ENCODE data around the gene UBE3B. TPM values are rescaled to one million over a fixed set of nuclear protein-coding genes. Genes with fewer than 3 reads are reported as not detected.

UBE3B gene
- total RNA-seq, 1 donor from 2014 or later, result 32.2 TPM

DNA sequence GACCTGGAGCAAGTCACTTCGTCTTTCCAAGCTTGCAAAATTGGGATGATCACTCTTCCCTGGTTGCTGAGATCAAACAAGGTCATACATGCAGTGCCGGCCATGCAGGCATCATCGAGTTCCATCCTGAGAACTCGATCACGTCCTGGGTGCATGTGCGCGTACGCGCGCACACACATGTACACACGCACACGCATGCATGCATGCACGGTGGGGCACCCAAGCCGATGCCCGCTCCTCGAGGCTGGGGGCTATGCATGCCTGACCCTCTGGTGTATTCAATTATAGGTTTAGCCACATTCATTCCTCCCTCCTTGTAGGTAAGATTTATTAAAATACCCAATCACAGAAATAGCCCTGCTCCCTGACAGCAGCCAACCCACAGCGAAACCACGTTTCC, 69.9 kb downstream of the UBE3B start:
- Histone ChIP-seq H3K27me3 (no peaks in the 10 kb centered on the region), H3K4me1 (peaks cover 3% of the 10 kb centered on the region), H3K9me3 (no peaks in the 10 kb centered on the region), H3K4me3 (no peak overlapping the region), H3K27ac (no peak overlapping the region), H3K36me3 (no peaks in the 10 kb centered on the region)
- no peak for TF ChIP-seq POLR2AphosphoS5 (IDR thresholded peaks at IDR 0.05; ENCODE audit: insufficient read depth in 1 of 2, low read depth in 1 of 2)
- no peak for TF ChIP-seq CTCF (IDR thresholded peaks at IDR 0.05)
- no peak for TF ChIP-seq POLR2A (IDR thresholded peaks at IDR 0.05)
- intact Hi-C loops (cut with DNase I), result no loop called here
- no peak for DNase-seq (ENCODE audit: extremely low spot score in 2 of 2)

- TF ChIP-seq POLR2A (IDR thresholded peaks at IDR 0.05) (no peak), CTCF (IDR thresholded peaks at IDR 0.05) (no peak), POLR2AphosphoS5 (IDR thresholded peaks at IDR 0.05; ENCODE audit: insufficient read depth in 1 of 2, low read depth in 1 of 2) (no peak)
Measured at GRCh38 chr12:109548258-109548657, 70.8 kb downstream of the UBE3B start.

DNA sequence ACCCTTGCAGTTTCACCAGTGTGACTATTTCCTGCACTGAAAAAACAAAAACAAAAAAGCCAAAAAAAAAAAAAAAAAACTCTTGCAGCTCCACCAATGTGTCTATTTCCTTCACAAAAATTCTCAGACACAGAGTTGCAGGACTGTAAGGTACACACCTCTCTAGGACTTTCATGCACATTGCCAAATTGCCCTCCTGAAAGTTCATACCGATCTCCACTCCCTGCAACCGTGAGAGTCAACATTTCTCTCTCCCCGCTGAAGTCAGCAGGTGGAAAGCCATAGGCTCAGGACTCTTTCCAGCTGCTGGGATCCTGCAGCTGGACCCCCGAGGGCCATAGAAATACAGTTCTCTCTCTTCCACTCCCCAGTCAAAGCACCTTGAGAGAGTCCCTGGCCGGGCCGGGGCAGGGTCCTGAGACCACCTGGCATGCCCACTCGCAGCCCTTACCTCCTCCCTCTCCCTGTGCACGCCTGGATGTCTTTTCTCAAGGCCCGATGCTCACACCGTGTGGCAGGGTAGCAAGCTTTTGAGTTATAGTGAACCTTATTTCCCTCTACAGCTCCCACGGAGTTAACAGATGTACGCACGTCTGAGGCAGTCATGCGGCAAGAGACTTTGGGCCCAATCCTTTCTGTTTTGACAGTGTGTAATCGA, 72.3 kb downstream of the UBE3B start:
- intact Hi-C loops (cut with DNase I), result no loop called here
- Histone ChIP-seq H3K27ac (no peak overlapping the region), H3K36me3 (no peaks in the 10 kb centered on the region), H3K4me1 (peaks cover 3% of the 10 kb centered on the region), H3K27me3 (no peaks in the 10 kb centered on the region), H3K4me3 (no peak overlapping the region), H3K9me3 (no peaks in the 10 kb centered on the region)
- DNase-seq (ENCODE audit: extremely low spot score in 2 of 2), result no peak
- TF ChIP-seq POLR2AphosphoS5 (IDR thresholded peaks at IDR 0.05; ENCODE audit: insufficient read depth in 1 of 2, low read depth in 1 of 2) (no peak), POLR2A (IDR thresholded peaks at IDR 0.05) (no peak), CTCF (IDR thresholded peaks at IDR 0.05) (no peak)

More at GRCh38 chr12:109548258-109548657, 70.8 kb downstream of the UBE3B start:
- Histone ChIP-seq H3K4me1 (peaks cover 3% of the 10 kb centered on the region), H3K27me3 (no peaks in the 10 kb centered on the region), H3K4me3 (no peak overlapping the region), H3K36me3 (no peaks in the 10 kb centered on the region), H3K27ac (no peak overlapping the region), H3K9me3 (no peaks in the 10 kb centered on the region)
- no peak for DNase-seq (ENCODE audit: extremely low spot score in 2 of 2)
- intact Hi-C loops (cut with DNase I), result no loop called here

GRCh38 chr12:109550281-109550680, 72.8 kb downstream of the UBE3B start:
- no peaks in the 10 kb centered on the region for H3K9me3 ChIP-seq
- H3K4me1 ChIP-seq, result peaks cover 3% of the 10 kb centered on the region
- H3K27ac ChIP-seq, result no peak overlapping the region
- H3K27me3 ChIP-seq, result no peaks in the 10 kb centered on the region
- TF ChIP-seq POLR2A (IDR thresholded peaks at IDR 0.05), result no peak
- TF ChIP-seq POLR2AphosphoS5 (IDR thresholded peaks at IDR 0.05; ENCODE audit: insufficient read depth in 1 of 2, low read depth in 1 of 2), result no peak
- no peak for TF ChIP-seq CTCF (IDR thresholded peaks at IDR 0.05)
- intact Hi-C loops (cut with DNase I), result no loop called here
- no peak overlapping the region for H3K4me3 ChIP-seq
- DNase-seq (ENCODE audit: extremely low spot score in 2 of 2), result no peak
- H3K36me3 ChIP-seq, result no peaks in the 10 kb centered on the region

GRCh38 chr12:109551108-109551507, 73.7 kb downstream of the UBE3B start:
- Histone ChIP-seq H3K27me3 (no peaks in the 10 kb centered on the region), H3K9me3 (no peaks in the 10 kb centered on the region), H3K27ac (no peak overlapping the region), H3K4me1 (no peaks in the 10 kb centered on the region), H3K4me3 (no peak overlapping the region), H3K36me3 (no peaks in the 10 kb centered on the region)
- DNase-seq (ENCODE audit: extremely low spot score in 2 of 2), result no peak
- TF ChIP-seq POLR2AphosphoS5 (IDR thresholded peaks at IDR 0.05; ENCODE audit: insufficient read depth in 1 of 2, low read depth in 1 of 2) (no peak), POLR2A (IDR thresholded peaks at IDR 0.05) (no peak), CTCF (IDR thresholded peaks at IDR 0.05) (no peak)
- intact Hi-C loops (cut with DNase I), result no loop called here
